22Rv1 (cell line): Measurements from ENCODE around the gene STK10.

Experiments used
- CTCF ChIP-seq: fragments of 450-650 bp; IDR thresholded peaks from 2 replicates; pipeline ENCODE4 v1.5.1; 2017; ENCODE audit warnings: mild to moderate bottlenecking
- ZFX ChIP-seq: fragments of 450-650 bp; IDR thresholded peaks from 2 replicates; pipeline ENCODE4 v1.6.1; 2017; ENCODE audit warnings: antibody characterized with exemption, borderline replicate concordance

- TF ChIP-seq CTCF (peak; percentile 46), ZFX (no peak)
Observed at GRCh38 chr5:172188893-172189692, 1.1 kb upstream of the STK10 start.
